Activated CD4-positive, alpha-beta T cell treated with anti-CD3 and anti-CD28 coated beads for 36 hours (primary cell): ENCODE results near the gene DNAL4. TPM values are rescaled to one million over a fixed set of nuclear protein-coding genes. Genes with fewer than 3 reads are reported as not detected.
A peak's percentile ranks its signal among the peaks of the same experiment; 100 is the strongest.

Experiments
- ATAC-seq: fragments of 200-7000 bp; cut with Tn5 transposase; one replicate; pipeline ENCODE4 v1.10.0; 2021; ENCODE audit warnings: mild to moderate bottlenecking, moderate library complexity
- CTCF ChIA-PET: fragments of 350-600 bp; sonication (Branson Sonifier 250); formaldehyde crosslinking; loops from one replicate; lab custom pipeline; 2021; ENCODE audit warnings: antibody characterized with exemption; lab: Charles Lee
- POLR2A ChIA-PET: fragments of 350-600 bp; sonication (Branson Sonifier 250); formaldehyde crosslinking; loops from one replicate; lab custom pipeline; 2021; ENCODE audit warnings: antibody characterized with exemption, inconsistent platforms; lab: Charles Lee
- DNase-seq: peaks from one replicate; pipeline ENCODE4 v3.0.0-alpha.2; 2020
- H3K27ac Mint-ChIP-seq: one replicate; pipeline ENCODE4 v1.8.0; 2021; ENCODE audit warnings: mixed read lengths
- H3K27me3 Mint-ChIP-seq: one replicate; pipeline ENCODE4 v1.8.0; 2021; ENCODE audit warnings: mixed read lengths
- H3K36me3 Mint-ChIP-seq: one replicate; pipeline ENCODE4 v1.8.0; 2021; ENCODE audit warnings: low read depth, mixed read lengths
- H3K4me1 Mint-ChIP-seq: one replicate; pipeline ENCODE4 v1.8.0; 2021; ENCODE audit warnings: mixed read lengths
- H3K4me3 Mint-ChIP-seq: one replicate; pipeline ENCODE4 v1.8.0; 2021; ENCODE audit warnings: mild to moderate bottlenecking, moderate library complexity, mixed read lengths
- H3K9me3 Mint-ChIP-seq: one replicate; pipeline ENCODE4 v1.8.0; 2021; ENCODE audit warnings: low read depth, mixed read lengths
- intact Hi-C, 2 experiments: fragments of 100-400 bp; cut with DNase I in 1 of 2; cut with micrococcal nuclease in 1 of 2; formaldehyde crosslinking; loops; one replicate each; pipeline versions ENCODE4 v1.14.2 to v1.15.1; 2022 to 2024; cut with DNase I, micrococcal nuclease
- total RNA-seq, 2 experiments: library from RNA; stranded (reverse); gene quantifications; one replicate each; pipeline ENCODE4 v1.2.3, GENCODE V29; 2021

Gene DNAL4
- total RNA-seq, 2 experiments from 2014 or later, result 7.4 to 8.0 TPM

- CTCF ChIA-PET, result interaction anchor here (0.8 to 4.5 kb wide), 6 partner anchors 9 to 138 kb away, joined by 3 to 34 read pairs (median 8); no protein-coding TSS in a partner anchor
- Mint-ChIP-seq H3K4me1 (peaks cover 29% of the 10 kb centered on the region), H3K36me3 (peaks cover 58% of the 10 kb centered on the region), H3K9me3 (no peaks in the 10 kb centered on the region), H3K4me3 (no peak overlapping the region), H3K27me3 (no peaks in the 10 kb centered on the region), H3K27ac (peak overlapping the region; percentile 31)
- no peak for DNase-seq
- intact Hi-C loops, result no loop called here
- POLR2A ChIA-PET, result interaction anchor here (0.6 to 0.7 kb wide), 2 partner anchors 20 to 1413 kb away, joined by 3 read pairs; no protein-coding TSS in a partner anchor
- ATAC-seq, result no peak
These were observed 61.6 kb downstream of the DNAL4 start for GRCh38 chr22:38732251-38732815.

DNA sequence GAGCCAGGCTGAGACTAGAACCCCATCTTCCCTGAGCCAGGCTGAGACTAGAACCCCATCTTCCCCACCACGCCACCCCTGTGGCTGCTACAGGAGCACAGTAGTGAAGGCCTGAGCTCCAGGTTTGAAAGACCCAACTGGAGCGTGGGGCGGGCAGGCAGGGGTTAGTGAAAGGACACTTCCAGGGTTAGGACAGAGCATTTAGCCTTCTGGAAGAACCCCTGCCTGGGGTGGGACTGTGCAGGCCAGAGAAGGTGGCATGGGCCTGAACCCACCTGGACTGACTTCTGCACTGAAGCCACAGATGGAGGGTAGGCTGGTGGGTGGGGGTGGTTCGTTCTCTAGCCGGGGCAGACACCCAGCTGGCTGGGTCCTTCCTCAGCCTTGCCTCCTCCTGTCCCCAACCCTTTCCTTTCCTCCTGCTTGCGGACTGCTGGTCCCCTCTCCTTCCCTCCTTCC lies 62.2 kb downstream of the DNAL4 start:
- ChIA-PET POLR2A (interaction anchor here (0.7 to 0.9 kb wide), 2 partner anchors 10 to 1414 kb away, joined by 3 read pairs; no protein-coding TSS in a partner anchor), CTCF (interaction anchor here (1.3 to 4.0 kb wide), 2 partner anchors 15 to 35 kb away, joined by 6 to 25 read pairs; no protein-coding TSS in a partner anchor)
- no peaks in the 10 kb centered on the region for H3K9me3 Mint-ChIP-seq
- H3K27ac Mint-ChIP-seq, result no peak overlapping the region
- intact Hi-C loops, result no loop called here
- no peak overlapping the region for H3K4me3 Mint-ChIP-seq
- peaks cover 59% of the 10 kb centered on the region for H3K36me3 Mint-ChIP-seq
- peaks cover 25% of the 10 kb centered on the region for H3K4me1 Mint-ChIP-seq
- no peak for DNase-seq
- no peak for ATAC-seq
- H3K27me3 Mint-ChIP-seq, result no peaks in the 10 kb centered on the region

DNA sequence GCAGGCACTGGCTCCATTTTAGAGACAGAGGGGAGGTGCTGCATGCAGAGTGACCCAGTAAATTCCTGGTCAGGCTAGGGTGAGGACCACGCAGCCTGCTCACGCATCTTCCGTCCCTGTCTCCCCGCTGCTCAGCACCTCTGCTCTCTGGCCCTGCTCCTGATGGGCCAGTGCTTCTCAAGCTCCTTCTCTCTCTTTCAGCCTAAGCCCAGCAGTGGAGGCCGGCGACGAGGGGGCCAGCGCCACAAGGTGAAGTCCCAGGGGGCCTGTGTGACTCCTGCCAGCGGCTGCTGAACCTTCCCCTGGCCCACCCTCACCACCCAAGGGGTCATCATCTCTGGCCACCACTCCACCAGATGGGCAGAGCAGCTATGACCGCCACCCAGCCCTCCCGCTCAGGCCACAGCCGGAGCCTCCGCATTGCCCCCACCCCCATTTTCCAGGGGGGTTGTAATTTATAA lies 63.5 kb downstream of the DNAL4 start:
- no peaks in the 10 kb centered on the region for H3K27me3 Mint-ChIP-seq
- ATAC-seq (no peak), DNase-seq (no peak)
- H3K4me3 Mint-ChIP-seq, result no peak overlapping the region
- H3K27ac Mint-ChIP-seq, result no peak overlapping the region
- peaks cover 17% of the 10 kb centered on the region for H3K4me1 Mint-ChIP-seq
- intact Hi-C loops, result no loop called here
- POLR2A ChIA-PET, result no interaction called here
- CTCF ChIA-PET, result no interaction called here
- H3K9me3 Mint-ChIP-seq, result no peaks in the 10 kb centered on the region
- peaks cover 55% of the 10 kb centered on the region for H3K36me3 Mint-ChIP-seq

- H3K27me3 Mint-ChIP-seq, result no peaks in the 10 kb centered on the region
- intact Hi-C loops, result no loop called here
- no peak overlapping the region for H3K27ac Mint-ChIP-seq
- H3K36me3 Mint-ChIP-seq, result peaks cover 56% of the 10 kb centered on the region
- ATAC-seq (no peak), DNase-seq (no peak)
- POLR2A ChIA-PET, result interaction anchor here (0.6 kb wide), 1 partner anchor 9 kb away, joined by 5 read pairs; no protein-coding TSS in a partner anchor
- CTCF ChIA-PET, result interaction anchor here (1.4 kb wide), 1 partner anchor 17 kb away, joined by 3 read pairs; no protein-coding TSS in a partner anchor
- peaks cover 12% of the 10 kb centered on the region for H3K4me1 Mint-ChIP-seq
- no peaks in the 10 kb centered on the region for H3K9me3 Mint-ChIP-seq
- no peak overlapping the region for H3K4me3 Mint-ChIP-seq
These were observed 64.0 kb downstream of the DNAL4 start for GRCh38 chr22:38729946-38730345.

GRCh38 chr22:38728871-38729796 lies 64.8 kb downstream of the DNAL4 start:
- POLR2A ChIA-PET, result interaction anchor here (0.6 kb wide), 1 partner anchor 8 kb away, joined by 5 read pairs; no protein-coding TSS in a partner anchor
- no peaks in the 10 kb centered on the region for H3K9me3 Mint-ChIP-seq

More at GRCh38 chr22:38728871-38729796, 64.8 kb downstream of the DNAL4 start:
- ATAC-seq (no peak), DNase-seq (no peak)
- CTCF ChIA-PET, result interaction anchor here (1.4 kb wide), 1 partner anchor 18 kb away, joined by 3 read pairs; no protein-coding TSS in a partner anchor
- H3K27ac Mint-ChIP-seq, result no peak overlapping the region
- intact Hi-C loops, result no loop called here
- H3K4me3 Mint-ChIP-seq, result no peak overlapping the region
- H3K27me3 Mint-ChIP-seq, result no peaks in the 10 kb centered on the region
- H3K4me1 Mint-ChIP-seq, result peaks cover 7% of the 10 kb centered on the region
- H3K36me3 Mint-ChIP-seq, result peaks cover 58% of the 10 kb centered on the region

Other genes with a start within 250 kb of the DNAL4 start
- gene DMC1, start 224.0 kb downstream of the DNAL4 start, total RNA-seq, result 10 to 100 TPM; 16.3 to 18.9 TPM
- gene FAM227A, start 137.8 kb downstream of the DNAL4 start, total RNA-seq, result under 1 TPM; 0.30 to 0.63 TPM
- gene CBY1, start 137.5 kb downstream of the DNAL4 start, total RNA-seq, result 10 to 100 TPM in 1 of 2 experiments, 1 to 10 TPM in 1; 9.8 to 11.6 TPM
- 100 to 1,000 TPM; 146 to 155 TPM for gene TOMM22, start 112.2 kb downstream of the DNAL4 start, total RNA-seq
- 10 to 100 TPM; 68.0 to 77.7 TPM for gene JOSD1, start 93.2 kb downstream of the DNAL4 start, total RNA-seq
- gene GTPBP1, start 88.2 kb downstream of the DNAL4 start, total RNA-seq, result 10 to 100 TPM; 88.6 to 92.8 TPM
- 100 to 1,000 TPM in 1 of 2 experiments, 10 to 100 TPM in 1; 87.2 to 102 TPM for gene SUN2, start 38.1 kb downstream of the DNAL4 start, total RNA-seq
- gene NPTXR, start 49.9 kb upstream of the DNAL4 start, total RNA-seq, result 1 to 10 TPM; 1.3 to 1.4 TPM
- gene CBX6, start 78.1 kb upstream of the DNAL4 start, total RNA-seq, result 100 to 1,000 TPM in 1 of 2 experiments, 10 to 100 TPM in 1; 96.1 to 112 TPM
- gene APOBEC3A, start 163.5 kb upstream of the DNAL4 start, total RNA-seq, result not detected
- gene APOBEC3B, start 188.2 kb upstream of the DNAL4 start, total RNA-seq, result 1 to 10 TPM; 8.0 to 8.5 TPM
- gene APOBEC3C, start 220.1 kb upstream of the DNAL4 start, total RNA-seq, result 10 to 100 TPM; 75.3 to 98.5 TPM
- gene APOBEC3D, start 227.0 kb upstream of the DNAL4 start, total RNA-seq, result 10 to 100 TPM; 27.0 to 28.2 TPM
- 10 to 100 TPM; 19.0 to 24.5 TPM for gene APOBEC3F, start 246.7 kb upstream of the DNAL4 start, total RNA-seq